ENCODE data around the gene NKTR.
A peak's percentile ranks its signal among the peaks of the same experiment; 100 is the strongest.

Gene NKTR

GRCh38 chr3:42651248-42652091, 51.0 kb downstream of the NKTR start:
- DNase-seq = no peak

GRCh38 chr3:42652251-42652610, 51.7 kb downstream of the NKTR start:
- DNase-seq = no peak

- DNase-seq = peak; percentile 92 to 95
These were observed 52.3 kb downstream of the NKTR start for GRCh38 chr3:42652611-42653302.

- no peak for DNase-seq
These were observed 52.7 kb downstream of the NKTR start for GRCh38 chr3:42653303-42653559.

- DNase-seq = peak; percentile 41 to 50
These were observed 53.3 kb downstream of the NKTR start, which contains the start of gene ZBTB47 for GRCh38 chr3:42653560-42654330. TSS of gene ZBTB47 (plus strand) at chr3:42653697. CDS start at chr3:42658356, 4,659 bp downstream.

- peak; percentile 41 to 50 for DNase-seq
These were observed 54.1 kb downstream of the NKTR start for GRCh38 chr3:42654331-42655201.

- DNase-seq = no peak
These were observed 54.9 kb downstream of the NKTR start for GRCh38 chr3:42655331-42655888.

- DNase-seq = no peak
These were observed 55.6 kb downstream of the NKTR start for GRCh38 chr3:42655980-42656679.

GRCh38 chr3:42656680-42657610, 56.5 kb downstream of the NKTR start:
- no peak for DNase-seq

- DNase-seq = no peak
These were observed 57.2 kb downstream of the NKTR start for GRCh38 chr3:42657675-42658074.

- DNase-seq = no peak
These were observed 57.7 kb downstream of the NKTR start for GRCh38 chr3:42658091-42658770.

- DNase-seq = no peak
These were observed 58.4 kb downstream of the NKTR start for GRCh38 chr3:42658771-42659390.

GRCh38 chr3:42659451-42660130, 59.1 kb downstream of the NKTR start:
- no peak for DNase-seq

- no peak for DNase-seq
These were observed 59.7 kb downstream of the NKTR start for GRCh38 chr3:42660131-42660715.

GRCh38 chr3:42660898-42661297, 60.4 kb downstream of the NKTR start:
- peak; percentile 17 to 21 for DNase-seq

- no peak for DNase-seq
These were observed 61.1 kb downstream of the NKTR start for GRCh38 chr3:42661593-42662022.

- DNase-seq = no peak
These were observed 61.7 kb downstream of the NKTR start for GRCh38 chr3:42662037-42662812.

Measured in AML-193 (cell line).